Measurements from ENCODE around the gene BTBD17.

DNA sequence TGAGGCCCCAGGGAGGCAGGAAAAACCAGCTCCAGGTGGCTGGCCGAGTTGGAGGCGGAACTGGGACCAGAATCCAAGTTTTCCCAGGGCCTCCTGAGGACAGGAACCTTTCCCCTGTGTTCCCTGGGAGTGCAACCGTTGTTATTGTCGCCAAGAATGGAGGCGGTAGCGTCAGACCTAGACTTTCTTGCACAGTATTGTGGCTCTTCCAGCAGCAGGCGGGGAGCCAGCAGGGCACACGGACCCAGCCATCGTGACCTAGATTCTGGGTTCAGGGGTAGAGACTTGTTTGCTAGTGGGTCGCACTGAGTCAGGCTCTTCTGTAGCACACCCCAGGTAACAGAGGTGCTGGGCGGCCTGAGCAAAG lies 36.3 kb downstream of the BTBD17 start:
- TF ChIP-seq, protein P1, sequence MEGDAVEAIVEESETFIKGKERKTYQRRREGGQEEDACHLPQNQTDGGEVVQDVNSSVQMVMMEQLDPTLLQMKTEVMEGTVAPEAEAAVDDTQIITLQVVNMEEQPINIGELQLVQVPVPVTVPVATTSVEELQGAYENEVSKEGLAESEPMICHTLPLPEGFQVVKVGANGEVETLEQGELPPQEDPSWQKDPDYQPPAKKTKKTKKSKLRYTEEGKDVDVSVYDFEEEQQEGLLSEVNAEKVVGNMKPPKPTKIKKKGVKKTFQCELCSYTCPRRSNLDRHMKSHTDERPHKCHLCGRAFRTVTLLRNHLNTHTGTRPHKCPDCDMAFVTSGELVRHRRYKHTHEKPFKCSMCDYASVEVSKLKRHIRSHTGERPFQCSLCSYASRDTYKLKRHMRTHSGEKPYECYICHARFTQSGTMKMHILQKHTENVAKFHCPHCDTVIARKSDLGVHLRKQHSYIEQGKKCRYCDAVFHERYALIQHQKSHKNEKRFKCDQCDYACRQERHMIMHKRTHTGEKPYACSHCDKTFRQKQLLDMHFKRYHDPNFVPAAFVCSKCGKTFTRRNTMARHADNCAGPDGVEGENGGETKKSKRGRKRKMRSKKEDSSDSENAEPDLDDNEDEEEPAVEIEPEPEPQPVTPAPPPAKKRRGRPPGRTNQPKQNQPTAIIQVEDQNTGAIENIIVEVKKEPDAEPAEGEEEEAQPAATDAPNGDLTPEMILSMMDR (conservative IDR thresholded peaks at IDR 0.05 in 1 of 2, IDR thresholded peaks at IDR 0.05 in 1 of 2; ENCODE audit: extremely low read depth in 1 of 2, insufficient read depth in 1 of 2, low read depth in 1 of 2, low read length in 2 of 2), result no peak
- no peak for TF ChIP-seq EZH2 (IDR thresholded peaks at IDR 0.05; ENCODE audit: borderline replicate concordance, low read length)
